ENCODE results near the gene CCDC187. TPM values are rescaled to one million over a fixed set of nuclear protein-coding genes. Genes with fewer than 3 reads are reported as not detected.

CCDC187 gene
- total and polyA plus RNA-seq, 2 of the 4 experiments (the other 2 are of a cell fraction), result not detected

GRCh38 chr9:136300016-136300545 is 3.8 kb downstream of the CCDC187 start:
- Histone ChIP-seq H3K27me3 (ENCODE audit: control insufficient read depth, insufficient read depth, low read length) (peaks cover 36% of the 10 kb centered on the region), H3K27ac (ENCODE audit: insufficient read depth, low read length) (no peak overlapping the region), H3K79me1 (ENCODE audit: low read depth in 1 of 2, low read length in 2 of 2) (no peaks in the 10 kb centered on the region), H3K9ac (ENCODE audit: low read depth, low read length) (no peak overlapping the region), H3K18ac (ENCODE audit: low read depth, low read length) (no peak overlapping the region), H2AK9ac (replicated peaks; ENCODE audit: low read depth, low read length, poor library complexity) (no peak overlapping the region), H3K56ac (ENCODE audit: extremely low read depth, insufficient read depth, low read length) (no peak overlapping the region), H2BK15ac (ENCODE audit: low read depth, low read length) (no peak overlapping the region), H4K5ac (ENCODE audit: low read depth, low read length) (no peak overlapping the region), H3K4me2 (ENCODE audit: low read depth, low read length) (no peak overlapping the region), H3K9me3 (ENCODE audit: control insufficient read depth, insufficient read depth, low read length) (no peaks in the 10 kb centered on the region), H2AK5ac (ENCODE audit: low read depth, low read length) (no peak overlapping the region), H3K14ac (replicated peaks; ENCODE audit: low read depth, low read length) (no peak overlapping the region), H3K36me3 (ENCODE audit: control insufficient read depth, insufficient read depth, low read length) (no peaks in the 10 kb centered on the region), H2AFZ (replicated peaks; ENCODE audit: low read length, poor library complexity) (no peak overlapping the region), H2BK5ac (ENCODE audit: low read depth, low read length, poor library complexity, severe bottlenecking) (no peak overlapping the region), H2BK120ac (ENCODE audit: low read depth, low read length) (no peak overlapping the region), H4K20me1 (ENCODE audit: insufficient read depth, low read length) (no peaks in the 10 kb centered on the region), H4K91ac (ENCODE audit: insufficient read depth, low read depth, low read length) (no peak overlapping the region), H3K4me1 (ENCODE audit: control insufficient read depth, insufficient read depth, low read length) (no peaks in the 10 kb centered on the region), H3K4ac (ENCODE audit: low read depth, low read length) (no peak overlapping the region), H2BK20ac (ENCODE audit: low read depth, low read length) (no peak overlapping the region), H4K8ac (ENCODE audit: low read depth in 2 of 2, low read length in 2 of 2) (no peak overlapping the region), H3K23ac (ENCODE audit: low read depth, low read length) (no peak overlapping the region), H3K4me3 (ENCODE audit: insufficient read depth, low read depth, low read length) (no peak overlapping the region), H3K9me1 (ENCODE audit: insufficient read depth, low read length) (no peaks in the 10 kb centered on the region)
- in situ Hi-C loops (cut with MboI; ENCODE audit: low sequenced_read_pairs), result no loop called here
- DNase-seq (no peak), ATAC-seq (ENCODE audit: low read depth) (no peak)
- POLR2A ChIA-PET (ENCODE audit: unreplicated experiment), result no interaction called here
- TF ChIP-seq, protein P1, sequence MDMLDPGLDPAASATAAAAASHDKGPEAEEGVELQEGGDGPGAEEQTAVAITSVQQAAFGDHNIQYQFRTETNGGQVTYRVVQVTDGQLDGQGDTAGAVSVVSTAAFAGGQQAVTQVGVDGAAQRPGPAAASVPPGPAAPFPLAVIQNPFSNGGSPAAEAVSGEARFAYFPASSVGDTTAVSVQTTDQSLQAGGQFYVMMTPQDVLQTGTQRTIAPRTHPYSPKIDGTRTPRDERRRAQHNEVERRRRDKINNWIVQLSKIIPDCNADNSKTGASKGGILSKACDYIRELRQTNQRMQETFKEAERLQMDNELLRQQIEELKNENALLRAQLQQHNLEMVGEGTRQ (IDR thresholded peaks at IDR 0.05; ENCODE audit: low read depth, low read length), result no peak
- TF ChIP-seq RAD21 (IDR thresholded peaks at IDR 0.05; ENCODE audit: low read length) (no peak), MAFK (IDR thresholded peaks at IDR 0.05; ENCODE audit: low read depth, low read length) (no peak), MAZ (IDR thresholded peaks at IDR 0.05; ENCODE audit: borderline replicate concordance, low read depth, low read length) (no peak)
- BruUV-seq (replicated peaks), result no TSS peak
- dilution Hi-C loops (cut with HindIII; ENCODE audit: low sequenced_read_pairs, unreplicated experiment), result no loop called here
- 82% methylated on average over 9 of the region's 14 CpGs; no CpG with 5 or more reads in 1 of the 2 experiments for WGBS, 2 experiments (ENCODE audit: extremely low coverage in 2 of 2, insufficient read length in 1 of 2)
- CTCF ChIA-PET, result no interaction called here
- intact Hi-C loops (cut with micrococcal nuclease), result no loop called here
